PC-3 (cell line): ENCODE data around the gene COL1A1. TPM values are rescaled to one million over a fixed set of nuclear protein-coding genes. Genes with fewer than 3 reads are reported as not detected.

Experiments used
- ATAC-seq: fragments of 200-7000 bp; cut with Tn5 transposase; 2 replicates; pipeline ENCODE4 v1.9.1; 2020; ENCODE audit warnings: mild to moderate bottlenecking, moderate library complexity
- BruUV-seq: library from RNA; stranded (reverse); fragments of 400-500 nt; replicated peaks from 2 replicates; lab custom pipeline; 2021; lab: Mats Ljungman, UMichigan
- CTCF ChIA-PET: fragments of 300-600 bp; sonication (Branson Sonifier 250); formaldehyde crosslinking; loops from one replicate; lab custom pipeline; 2022; ENCODE audit warnings: antibody characterized with exemption; lab: Charles Lee
- POLR2A ChIA-PET: fragments of 300-600 bp; sonication (Branson Sonifier 250); formaldehyde crosslinking; loops from one replicate; lab custom pipeline; 2022; ENCODE audit warnings: antibody characterized with exemption; ENCODE audit not compliant: unreplicated experiment; lab: Charles Lee
- DNase-seq: peaks from one replicate; pipeline ENCODE4 v3.0.0-alpha.2; 2015
- H2AFZ ChIP-seq: fragments of 300-600 bp; sonication (generic); 2 replicates; pipeline ENCODE4 v1.6.0; 2016; ENCODE audit warnings: antibody characterized with exemption, low read length
- H3F3A ChIP-seq: fragments of 300-600 bp; sonication (generic); one replicate; pipeline ENCODE4 v1.6.0; 2017; ENCODE audit warnings: antibody characterized with exemption, low read length, control low read depth, mild to moderate bottlenecking; ENCODE audit not compliant: unreplicated experiment
- H3K27ac ChIP-seq: fragments of 300-600 bp; sonication (generic); 2 replicates; pipeline ENCODE4 v1.5.1; 2016; ENCODE audit warnings: mild to moderate bottlenecking, low read length
- H3K27me3 ChIP-seq: fragments of 300-600 bp; sonication (generic); 2 replicates; pipeline ENCODE4 v1.6.1; 2016; ENCODE audit warnings: low read length, mixed read lengths
- H3K36me3 ChIP-seq: fragments of 300-600 bp; sonication (generic); 2 replicates; pipeline ENCODE4 v1.6.1; 2016; ENCODE audit warnings: low read depth, mixed run types, low read length, mixed read lengths
- H3K4me1 ChIP-seq: fragments of 300-600 bp; sonication (generic); 2 replicates; pipeline ENCODE4 v1.5.1; 2016; ENCODE audit warnings: low read length; ENCODE audit not compliant: insufficient read depth
- H3K4me2 ChIP-seq: fragments of 300-600 bp; sonication (generic); 2 replicates; pipeline ENCODE4 v1.6.0; 2016; ENCODE audit warnings: low read length
- H3K4me3 ChIP-seq: fragments of 300-600 bp; sonication (generic); 2 replicates; pipeline ENCODE4 v1.5.1; 2016; ENCODE audit warnings: mild to moderate bottlenecking, low read length, mixed read lengths
- H3K79me2 ChIP-seq: fragments of 300-600 bp; sonication (generic); 2 replicates; pipeline ENCODE4 v1.6.1; 2017; ENCODE audit warnings: low read length, mixed read lengths
- H3K9ac ChIP-seq: fragments of 300-600 bp; sonication (generic); 2 replicates; pipeline ENCODE4 v1.6.0; 2016; ENCODE audit warnings: mild to moderate bottlenecking, low read length
- H3K9me2 ChIP-seq: fragments of 300-600 bp; sonication (generic); replicated peaks from 2 replicates; pipeline ENCODE4 v1.6.1; 2016; ENCODE audit warnings: mixed run types, low read length, mixed read lengths
- H3K9me3 ChIP-seq: fragments of 300-600 bp; sonication (generic); 2 replicates; pipeline ENCODE4 v1.6.1; 2016; ENCODE audit warnings: low read length, mixed read lengths
- H4K20me1 ChIP-seq: fragments of 300-600 bp; sonication (generic); 2 replicates; pipeline ENCODE4 v1.6.1; 2016; ENCODE audit warnings: low read length, mixed read lengths
- CTCF ChIP-seq: fragments of 300-600 bp; sonication (generic); conservative IDR thresholded peaks from 2 replicates; pipeline ENCODE4 v1.5.1; 2017; ENCODE audit warnings: antibody characterized with exemption, low read depth, mild to moderate bottlenecking, low read length
- EZH2 ChIP-seq: fragments of 300-600 bp; sonication (generic); IDR thresholded peaks from one replicate; pipeline ENCODE4 v1.6.1; 2017; ENCODE audit warnings: antibody characterized with exemption, mild to moderate bottlenecking, low read length; ENCODE audit not compliant: unreplicated experiment
- EZH2phosphoT487 ChIP-seq: fragments of 300-600 bp; sonication (generic); IDR thresholded peaks from 2 replicates; pipeline ENCODE4 v1.6.1; 2018; ENCODE audit warnings: mild to moderate bottlenecking, antibody characterized with exemption, low read length, borderline replicate concordance
- intact Hi-C: fragments of 100-400 bp; cut with micrococcal nuclease; formaldehyde crosslinking; loops from 2 replicates; pipeline ENCODE4 v1.9.0; 2023
- total RNA-seq: library from RNA; depleted of rRNA; stranded (reverse); fragments of >200 nt; gene quantifications from 2 replicates; pipeline ENCODE4 v1.2.3, GENCODE V29; 2014

The COL1A1 gene
- total RNA-seq, 1 experiment from 2014 or later: 30.6 TPM

- no peaks in the 10 kb centered on the region for H3K36me3 ChIP-seq
- no peak overlapping the region for H3K27ac ChIP-seq
- H2AFZ ChIP-seq: no peak overlapping the region
- BruUV-seq: no TSS peak
- no peaks in the 10 kb centered on the region for H3K9me3 ChIP-seq
- no peak overlapping the region for H3K9ac ChIP-seq
- no peak for ATAC-seq
- H3K4me1 ChIP-seq: peaks cover 16% of the 10 kb centered on the region
- H3K27me3 ChIP-seq: no peaks in the 10 kb centered on the region
- TF ChIP-seq EZH2: no peak
- TF ChIP-seq CTCF: no peak
- no peak for TF ChIP-seq EZH2phosphoT487
- no peaks in the 10 kb centered on the region for H3F3A ChIP-seq
- CTCF ChIA-PET: no interaction called here
- POLR2A ChIA-PET: no interaction called here
- no peaks in the 10 kb centered on the region for H3K9me2 ChIP-seq
- H3K4me2 ChIP-seq: no peak overlapping the region
- no peaks in the 10 kb centered on the region for H3K79me2 ChIP-seq
- H3K4me3 ChIP-seq: no peak overlapping the region
- H4K20me1 ChIP-seq: no peaks in the 10 kb centered on the region
- DNase-seq: no peak
- intact Hi-C loops: no loop called here
Measured at GRCh38 chr17:50209133-50209471, 7.7 kb upstream of the COL1A1 start.

GRCh38 chr17:50208611-50209061, 7.2 kb upstream of the COL1A1 start:
- Histone ChIP-seq H2AFZ (no peak overlapping the region), H3K9me2 (no peaks in the 10 kb centered on the region), H3K4me3 (no peak overlapping the region), H3F3A (no peaks in the 10 kb centered on the region), H3K4me2 (no peak overlapping the region), H3K27ac (no peak overlapping the region), H4K20me1 (no peaks in the 10 kb centered on the region), H3K79me2 (no peaks in the 10 kb centered on the region), H3K9me3 (no peaks in the 10 kb centered on the region), H3K27me3 (no peaks in the 10 kb centered on the region), H3K9ac (no peak overlapping the region), H3K36me3 (no peaks in the 10 kb centered on the region), H3K4me1 (peaks cover 16% of the 10 kb centered on the region)
- CTCF ChIA-PET: no interaction called here
- intact Hi-C loops: no loop called here
- TF ChIP-seq CTCF: no peak
- TF ChIP-seq EZH2: no peak
- TF ChIP-seq EZH2phosphoT487: no peak
- BruUV-seq: no TSS peak
- ATAC-seq (no peak), DNase-seq (no peak)
- POLR2A ChIA-PET: no interaction called here

- peaks cover 16% of the 10 kb centered on the region for H3K4me1 ChIP-seq
- H3K9me2 ChIP-seq: no peaks in the 10 kb centered on the region
- no peak overlapping the region for H3K4me2 ChIP-seq
- no TSS peak for BruUV-seq
- no peaks in the 10 kb centered on the region for H3F3A ChIP-seq
- DNase-seq: no peak
- H3K9me3 ChIP-seq: no peaks in the 10 kb centered on the region
- no peak overlapping the region for H2AFZ ChIP-seq
- no peak for ATAC-seq
- H3K9ac ChIP-seq: no peak overlapping the region
- no peaks in the 10 kb centered on the region for H4K20me1 ChIP-seq
- ChIA-PET POLR2A (interaction anchor here (0.6 kb wide), 1 partner anchor 327 kb away, joined by 4 read pairs; no protein-coding TSS in a partner anchor), CTCF (interaction anchor here (0.6 kb wide), 1 partner anchor 8 kb away, joined by 3 read pairs; no protein-coding TSS in a partner anchor)
- intact Hi-C loops: no loop called here
- no peak overlapping the region for H3K27ac ChIP-seq
- H3K27me3 ChIP-seq: no peaks in the 10 kb centered on the region
- no peaks in the 10 kb centered on the region for H3K79me2 ChIP-seq
- TF ChIP-seq EZH2 (no peak), CTCF (no peak), EZH2phosphoT487 (no peak)
- H3K36me3 ChIP-seq: no peaks in the 10 kb centered on the region
- no peak overlapping the region for H3K4me3 ChIP-seq
Measured at GRCh38 chr17:50207792-50208567, 6.5 kb upstream of the COL1A1 start.
